Measurements from ENCODE around the gene UNK.

Gene UNK

DNA sequence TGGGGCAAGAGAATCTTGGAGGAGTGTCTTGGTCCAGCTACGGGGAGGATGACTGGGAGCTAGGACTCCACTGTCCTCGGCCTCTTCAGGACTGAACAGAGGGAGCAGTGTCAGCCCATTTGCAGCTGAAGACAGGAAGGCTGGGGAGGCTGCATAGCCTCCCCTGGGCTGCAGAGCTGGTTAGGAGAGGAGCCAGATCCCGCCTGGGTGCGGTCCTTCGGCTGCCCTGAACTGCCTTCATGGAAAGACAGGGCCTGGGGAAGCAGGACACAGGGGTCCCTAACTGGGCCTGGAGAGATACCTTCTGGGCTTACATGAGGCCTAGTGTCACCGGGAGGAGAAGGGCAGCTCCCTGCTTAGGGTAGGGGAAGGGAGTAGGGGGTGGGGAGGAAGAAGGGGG, 33.0 kb downstream of the UNK start:
- TF ChIP-seq, protein P1, sequence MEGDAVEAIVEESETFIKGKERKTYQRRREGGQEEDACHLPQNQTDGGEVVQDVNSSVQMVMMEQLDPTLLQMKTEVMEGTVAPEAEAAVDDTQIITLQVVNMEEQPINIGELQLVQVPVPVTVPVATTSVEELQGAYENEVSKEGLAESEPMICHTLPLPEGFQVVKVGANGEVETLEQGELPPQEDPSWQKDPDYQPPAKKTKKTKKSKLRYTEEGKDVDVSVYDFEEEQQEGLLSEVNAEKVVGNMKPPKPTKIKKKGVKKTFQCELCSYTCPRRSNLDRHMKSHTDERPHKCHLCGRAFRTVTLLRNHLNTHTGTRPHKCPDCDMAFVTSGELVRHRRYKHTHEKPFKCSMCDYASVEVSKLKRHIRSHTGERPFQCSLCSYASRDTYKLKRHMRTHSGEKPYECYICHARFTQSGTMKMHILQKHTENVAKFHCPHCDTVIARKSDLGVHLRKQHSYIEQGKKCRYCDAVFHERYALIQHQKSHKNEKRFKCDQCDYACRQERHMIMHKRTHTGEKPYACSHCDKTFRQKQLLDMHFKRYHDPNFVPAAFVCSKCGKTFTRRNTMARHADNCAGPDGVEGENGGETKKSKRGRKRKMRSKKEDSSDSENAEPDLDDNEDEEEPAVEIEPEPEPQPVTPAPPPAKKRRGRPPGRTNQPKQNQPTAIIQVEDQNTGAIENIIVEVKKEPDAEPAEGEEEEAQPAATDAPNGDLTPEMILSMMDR (IDR thresholded peaks at IDR 0.05; ENCODE audit: low read depth, low read length, missing control alignments) = no peak
- DNase-seq (ENCODE audit: low read depth) = no peak
- no peak overlapping the region for H3K4me3 ChIP-seq (ENCODE audit: low read depth, low read length)

DNA sequence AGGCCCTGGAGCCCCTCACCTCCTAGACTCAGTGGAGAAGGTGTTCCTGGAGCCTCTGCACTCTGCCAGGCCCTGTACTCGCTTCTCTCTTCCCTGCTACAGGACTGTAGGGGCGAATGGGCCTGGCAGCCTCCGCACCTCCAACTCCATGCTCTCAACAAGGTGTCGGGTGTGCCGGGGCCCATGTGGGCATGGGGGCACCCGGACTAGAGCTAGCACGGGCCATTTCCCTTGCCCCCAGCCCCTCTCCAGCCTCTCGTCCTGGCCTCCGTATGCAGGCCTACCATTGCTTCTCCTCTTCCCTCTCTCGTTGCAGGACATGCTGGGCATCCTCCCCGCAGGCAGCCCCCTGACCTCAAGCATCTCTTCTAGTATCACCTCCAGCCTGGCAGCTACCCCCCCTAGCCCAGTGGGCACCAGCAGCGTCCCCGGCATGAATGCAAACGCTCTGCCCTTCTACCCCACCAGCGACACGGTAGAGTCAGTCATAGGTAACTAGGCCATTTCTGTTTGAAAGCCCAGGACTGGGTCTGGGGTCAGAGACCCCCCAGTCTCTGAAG, 33.8 kb downstream of the UNK start:
- no peak for DNase-seq (ENCODE audit: low read depth)
- no peak overlapping the region for H3K4me3 ChIP-seq (ENCODE audit: low read depth, low read length)
- TF ChIP-seq, protein P1 (IDR thresholded peaks at IDR 0.05; ENCODE audit: low read depth, low read length, missing control alignments) = no peak

DNA sequence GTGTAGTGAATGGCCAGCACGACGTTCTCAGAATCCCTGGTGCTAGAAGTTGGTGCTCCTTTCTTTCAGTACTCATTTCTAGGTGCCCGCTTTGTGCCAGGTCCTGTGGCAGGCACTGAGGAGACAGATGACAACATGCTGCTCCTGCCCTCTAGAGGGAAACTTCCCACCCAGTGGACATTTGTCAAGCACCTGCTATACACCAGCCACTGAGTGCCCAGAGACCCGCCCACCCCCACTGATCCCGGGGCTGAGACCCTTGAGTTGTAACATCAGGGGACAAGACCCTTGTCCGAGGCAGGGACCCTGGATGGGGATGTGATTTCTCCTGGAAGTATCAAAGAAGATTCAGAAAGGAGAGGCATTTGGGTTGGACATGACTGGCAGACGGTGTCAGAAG, 34.5 kb downstream of the UNK start:
- no peak overlapping the region for H3K4me3 ChIP-seq (ENCODE audit: low read depth, low read length)
- TF ChIP-seq, protein P1 (IDR thresholded peaks at IDR 0.05; ENCODE audit: low read depth, low read length, missing control alignments) = no peak
- DNase-seq (ENCODE audit: low read depth) = no peak

DNA sequence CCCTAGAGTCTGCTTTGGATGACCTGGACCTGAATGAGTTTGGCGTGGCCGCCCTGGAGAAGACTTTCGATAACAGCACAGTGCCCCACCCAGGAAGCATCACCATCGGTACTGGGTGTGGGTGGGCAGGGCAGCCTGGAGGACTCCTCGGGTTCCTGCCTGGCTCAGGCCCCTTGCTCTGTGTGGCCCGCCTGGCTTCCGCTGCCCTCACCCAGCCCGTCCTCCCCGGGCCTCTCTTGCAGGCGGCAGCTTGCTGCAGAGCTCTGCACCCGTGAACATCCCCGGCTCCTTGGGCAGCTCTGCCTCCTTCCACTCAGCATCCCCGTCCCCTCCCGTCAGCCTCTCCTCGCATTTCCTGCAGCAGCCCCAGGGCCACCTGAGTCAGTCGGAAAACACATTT, 35.1 kb downstream of the UNK start:
- DNase-seq (ENCODE audit: low read depth) = no peak

DNA sequence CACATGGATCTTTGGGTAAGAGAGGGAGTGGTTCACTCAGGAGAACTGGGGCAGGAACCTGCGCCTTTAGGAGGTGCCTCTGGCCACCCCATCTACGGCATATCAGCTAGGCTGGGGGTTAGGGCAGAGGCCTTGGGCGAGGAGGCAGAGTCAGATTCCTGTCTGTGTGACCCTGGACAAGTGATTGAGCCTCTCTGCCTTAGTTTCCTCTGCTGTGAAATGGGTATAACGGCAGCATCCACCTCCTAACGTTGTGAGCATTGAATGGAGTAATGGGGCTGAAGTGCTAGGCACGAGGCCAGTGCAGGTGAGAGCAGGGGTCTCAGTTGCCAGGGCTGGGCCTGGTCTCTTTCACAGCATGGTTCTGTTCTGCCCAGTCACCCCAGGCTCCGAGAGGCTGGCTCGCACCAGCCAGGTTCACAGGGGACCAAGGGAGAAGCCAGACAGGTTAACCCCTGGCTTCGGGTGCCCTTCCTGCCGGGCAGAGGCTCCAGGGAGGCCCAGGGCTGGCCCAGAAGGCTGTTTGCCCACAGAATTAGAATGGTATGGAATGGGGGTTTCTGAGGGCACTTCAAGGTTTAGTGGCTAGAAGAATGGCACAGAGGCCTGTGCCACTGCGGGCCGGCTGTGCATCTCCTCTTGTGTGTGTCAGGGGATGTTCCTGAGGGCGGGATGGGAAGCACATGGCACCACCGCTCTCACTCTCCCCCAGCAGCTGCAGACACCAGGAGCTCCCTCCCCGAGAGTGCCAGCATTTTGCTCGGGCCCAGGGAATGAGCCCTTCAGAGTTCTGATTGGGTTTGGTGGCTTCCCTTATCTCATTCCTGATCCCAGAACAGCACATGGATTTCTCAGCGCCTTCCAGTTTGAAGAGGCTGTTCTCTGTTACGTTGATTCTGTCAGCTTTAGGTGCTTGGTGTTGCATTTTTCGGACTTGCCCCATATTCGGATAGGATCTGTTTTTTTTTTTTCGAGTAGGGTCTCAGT, 35.8 kb downstream of the UNK start:
- no peak overlapping the region for H3K4me3 ChIP-seq (ENCODE audit: low read depth, low read length)
- TF ChIP-seq, protein P1 (IDR thresholded peaks at IDR 0.05; ENCODE audit: low read depth, low read length, missing control alignments) = no peak
- no peak for DNase-seq (ENCODE audit: low read depth)

More for the DNA sequence above, 35.1 kb downstream of the UNK start:
- TF ChIP-seq, protein P1 (IDR thresholded peaks at IDR 0.05; ENCODE audit: low read depth, low read length, missing control alignments) = no peak
- H3K4me3 ChIP-seq (ENCODE audit: low read depth, low read length) = no peak overlapping the region

DNA sequence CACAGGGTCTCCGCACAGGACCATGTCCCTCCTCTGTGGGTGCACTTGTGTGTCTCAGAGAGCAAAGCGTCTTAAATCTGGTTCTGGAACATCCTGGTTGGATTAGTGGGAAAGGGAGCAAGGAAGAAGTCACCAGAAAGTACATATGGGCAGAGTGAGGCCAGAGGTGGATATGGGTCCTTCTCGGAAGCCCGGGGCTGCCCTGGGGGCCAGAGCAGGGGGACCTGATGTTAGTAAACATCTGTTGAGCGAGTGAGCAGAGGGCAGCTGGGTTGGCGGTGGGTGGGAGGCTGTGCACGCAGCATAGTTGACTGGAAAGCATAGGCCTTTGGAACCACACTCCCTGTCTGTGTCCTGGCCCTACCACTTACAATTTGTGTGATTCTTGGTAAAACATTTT, 36.9 kb downstream of the UNK start:
- H3K4me3 ChIP-seq (ENCODE audit: low read depth, low read length) = no peak overlapping the region
- TF ChIP-seq, protein P1 (IDR thresholded peaks at IDR 0.05; ENCODE audit: low read depth, low read length, missing control alignments) = no peak
- no peak for DNase-seq (ENCODE audit: low read depth)

All from GM12864 (cell line).